NCI-H2196 (cell line): Measurements from ENCODE around the gene SH2D1B.
"Not testable (repeated sequence)": the region's sequence is repeated elsewhere in the genome, so short reads cannot be mapped to it uniquely, and the experiment has no call there.

ENCODE experiments used
- DNase-seq: peaks from one replicate; lab custom pipeline; 2025; ENCODE audit not compliant: unreplicated experiment; lab: John Stamatoyannopoulos, UW

Gene SH2D1B

DNA sequence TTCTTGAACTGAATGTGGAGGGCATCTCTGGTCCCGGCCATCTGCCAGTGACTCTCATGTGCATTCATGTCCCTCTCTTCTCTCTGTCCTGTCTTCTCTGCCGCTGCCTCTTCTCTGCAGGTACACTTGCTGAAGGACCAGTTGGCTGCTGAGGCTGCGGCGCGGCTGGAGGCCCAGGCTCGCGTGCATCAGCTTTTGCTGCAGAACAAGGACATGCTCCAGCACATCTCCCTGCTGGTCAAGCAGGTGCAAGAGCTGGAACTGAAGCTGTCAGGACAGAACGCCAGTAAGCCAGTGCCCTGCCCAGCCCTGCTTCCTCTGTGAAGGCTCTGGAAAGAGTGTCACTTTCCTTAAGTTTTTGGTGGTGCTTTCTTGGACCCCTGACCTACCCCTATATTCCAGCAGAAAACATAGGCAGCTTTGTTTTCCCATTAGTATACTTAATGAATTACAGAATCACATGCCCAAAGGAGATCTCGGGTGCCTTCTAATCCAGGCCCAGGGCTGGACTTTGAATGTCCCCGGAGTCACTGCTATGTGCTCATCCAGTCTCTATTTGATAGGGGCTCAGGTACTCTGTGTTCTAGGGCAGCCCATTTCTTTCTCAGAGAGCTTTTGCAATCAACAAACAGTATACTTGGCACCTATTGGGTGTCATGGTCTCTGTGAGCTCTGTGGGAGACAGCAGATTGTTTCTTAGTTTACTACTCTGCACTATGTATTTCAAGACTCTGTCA lies 46.5 kb downstream of the SH2D1B start:
- no peak for DNase-seq

DNA sequence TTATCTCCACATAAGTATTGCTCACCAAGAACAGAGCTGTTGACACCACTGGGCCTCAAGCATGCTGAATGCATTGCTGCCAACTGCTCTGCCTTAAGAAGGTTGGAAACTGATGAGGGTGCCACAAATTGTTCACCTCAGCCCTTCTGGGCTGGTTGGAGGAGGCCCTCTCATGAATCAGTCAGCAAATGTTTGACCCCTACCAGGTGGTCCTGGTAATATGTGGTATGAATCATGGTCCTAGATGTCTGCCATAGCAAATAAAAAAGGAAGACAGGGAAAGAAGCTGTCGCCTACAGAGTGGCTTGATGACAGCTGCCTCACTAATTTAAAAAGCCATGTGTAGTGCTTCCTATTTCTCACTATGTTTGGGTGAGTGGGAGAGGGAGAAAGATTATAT lies 47.4 kb downstream of the SH2D1B start:
- no peak for DNase-seq

DNA sequence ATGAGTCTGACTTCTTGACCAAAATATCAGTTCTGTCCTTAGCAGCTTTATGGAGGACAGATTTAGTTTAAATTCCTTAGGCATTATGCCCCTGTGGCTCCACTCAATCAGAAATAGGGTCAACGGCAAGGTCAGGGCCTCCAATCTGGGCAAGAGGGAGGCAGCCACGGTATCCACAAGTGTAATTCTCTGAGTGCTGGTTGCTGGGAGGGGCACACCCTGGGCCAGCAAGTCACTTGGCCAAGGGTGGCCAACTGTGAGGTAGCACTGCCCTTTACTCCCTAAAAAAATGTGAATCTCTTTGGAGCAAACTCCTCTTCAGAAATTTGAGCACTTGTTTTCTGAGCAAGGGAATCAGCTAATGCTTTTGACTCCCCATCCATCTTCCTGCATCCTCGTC lies 48.1 kb downstream of the SH2D1B start:
- DNase-seq, result no peak

DNA sequence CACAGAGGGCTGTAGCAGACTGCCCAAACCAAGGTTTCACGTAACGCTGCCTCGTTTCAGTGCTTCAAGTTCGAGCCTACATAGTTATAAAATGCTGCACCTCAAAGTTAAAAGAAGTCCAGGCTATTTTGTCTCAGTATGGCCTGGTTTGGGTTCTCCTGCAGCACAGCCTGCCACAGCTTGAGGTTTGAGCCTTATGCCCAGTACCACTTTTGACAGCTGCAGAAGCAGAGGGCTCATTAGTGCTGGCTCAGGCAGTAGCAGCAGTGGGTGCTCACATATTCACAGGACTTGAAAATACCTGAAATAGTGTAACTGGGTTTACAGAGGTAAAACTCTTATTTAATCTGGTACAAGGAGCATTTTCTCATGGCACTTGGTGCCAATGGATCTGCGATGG lies 50.6 kb downstream of the SH2D1B start:
- DNase-seq, result no peak

DNA sequence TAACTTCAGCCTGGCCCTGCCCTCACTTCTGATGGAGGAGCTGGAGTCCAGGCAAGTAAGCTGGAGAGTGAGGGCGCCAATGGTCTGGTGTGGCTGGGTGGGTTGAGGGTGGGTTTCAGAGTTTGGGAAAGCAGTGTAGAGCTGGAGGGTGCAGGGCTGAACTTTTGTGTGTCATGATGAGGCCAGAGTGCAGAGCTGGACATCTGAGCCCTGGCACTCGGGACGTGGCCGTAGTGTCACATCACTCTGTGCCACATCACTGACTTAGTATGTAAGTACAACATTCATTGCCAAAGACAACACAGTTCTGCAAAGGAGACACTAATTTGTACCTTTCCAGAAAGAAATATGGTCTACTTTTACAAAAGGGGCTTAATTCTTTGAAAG lies 51.1 kb downstream of the SH2D1B start:
- no peak for DNase-seq

GRCh38 chr1:162360237-162360873 lies 51.6 kb downstream of the SH2D1B start:
- no peak for DNase-seq

DNA sequence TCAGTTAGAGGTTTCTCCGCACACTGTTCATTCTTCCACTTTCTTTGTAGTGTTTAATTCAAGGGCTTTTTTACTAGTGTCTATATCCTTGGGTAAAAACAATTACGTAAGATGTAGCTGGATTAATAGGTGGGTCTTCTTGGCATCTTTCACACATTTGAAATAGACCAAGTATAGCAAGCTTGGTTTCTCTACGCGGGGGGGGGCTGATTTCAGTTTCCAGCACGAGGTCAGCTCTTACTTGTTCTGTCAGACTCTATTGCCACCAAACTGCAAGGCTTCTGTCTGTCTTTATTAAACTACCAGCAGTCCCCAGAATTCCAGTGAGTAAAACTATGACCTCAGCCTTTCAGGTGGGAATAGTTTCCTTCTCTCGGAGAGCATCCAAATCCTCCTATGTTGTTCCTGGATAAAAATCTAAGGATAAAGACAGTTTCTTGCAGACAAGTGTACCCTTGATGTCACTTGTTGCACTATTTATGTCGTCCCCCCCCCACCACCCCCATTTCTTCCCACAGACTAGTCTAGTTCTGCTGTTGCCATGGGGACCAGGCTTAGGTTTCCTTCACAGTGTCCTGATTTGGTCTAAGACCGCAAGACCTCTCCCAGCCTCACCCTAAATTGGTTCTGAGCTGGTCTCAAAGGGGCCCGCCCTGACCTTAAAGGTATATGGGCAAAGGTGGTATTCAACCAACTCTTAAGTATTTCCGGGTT lies 52.3 kb downstream of the SH2D1B start:
- DNase-seq, result no peak

DNA sequence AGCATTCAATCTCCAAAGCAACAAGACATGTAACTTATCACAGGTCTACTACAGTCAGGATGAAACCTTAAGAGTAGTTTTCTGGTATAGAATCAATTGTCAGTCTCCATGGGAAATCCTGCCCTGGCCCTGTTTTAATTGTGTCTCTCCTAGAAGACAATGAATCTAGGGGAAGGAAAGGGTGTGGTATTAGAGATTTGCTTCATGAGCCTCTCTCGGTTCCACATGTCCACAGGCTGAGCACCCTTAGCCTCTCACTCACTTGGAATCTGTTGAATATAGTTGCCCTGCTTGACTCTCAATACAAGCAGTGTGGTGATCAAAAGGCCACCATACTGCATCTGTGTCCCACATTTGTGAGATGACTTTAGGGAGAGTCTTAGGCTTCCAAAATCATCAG lies 53.0 kb downstream of the SH2D1B start:
- DNase-seq, result no peak

DNA sequence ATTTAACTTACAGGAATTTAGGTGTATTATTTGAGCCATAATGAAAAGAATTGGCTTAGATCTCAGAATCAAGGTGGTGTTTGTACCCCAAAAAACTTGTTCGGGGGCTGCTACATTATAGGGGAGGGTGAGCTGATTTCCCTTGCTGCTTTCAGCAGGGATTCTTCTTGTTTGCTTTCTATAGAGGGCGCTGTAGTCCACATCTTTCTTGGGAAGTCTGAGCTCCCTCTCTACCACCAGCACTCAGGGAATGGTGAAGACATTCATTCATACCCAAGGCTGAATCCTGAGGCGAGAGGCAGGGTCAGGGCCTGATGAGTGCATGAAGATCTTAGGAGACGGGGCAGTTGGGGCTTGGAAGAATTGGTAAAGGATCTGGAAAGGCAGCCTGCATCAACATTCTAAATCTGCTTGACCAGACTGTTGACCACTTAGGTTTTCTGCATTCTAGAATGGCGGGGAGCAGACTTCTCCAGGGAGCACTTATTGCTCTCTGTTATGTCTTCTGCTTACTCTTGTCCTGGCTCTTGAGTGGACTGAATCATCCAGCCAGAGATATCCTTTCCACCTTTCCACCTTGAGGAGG lies 54.2 kb downstream of the SH2D1B start:
- DNase-seq, result peak; percentile 37

GRCh38 chr1:162353702-162354101 lies 58.2 kb downstream of the SH2D1B start:
- no peak for DNase-seq

DNA sequence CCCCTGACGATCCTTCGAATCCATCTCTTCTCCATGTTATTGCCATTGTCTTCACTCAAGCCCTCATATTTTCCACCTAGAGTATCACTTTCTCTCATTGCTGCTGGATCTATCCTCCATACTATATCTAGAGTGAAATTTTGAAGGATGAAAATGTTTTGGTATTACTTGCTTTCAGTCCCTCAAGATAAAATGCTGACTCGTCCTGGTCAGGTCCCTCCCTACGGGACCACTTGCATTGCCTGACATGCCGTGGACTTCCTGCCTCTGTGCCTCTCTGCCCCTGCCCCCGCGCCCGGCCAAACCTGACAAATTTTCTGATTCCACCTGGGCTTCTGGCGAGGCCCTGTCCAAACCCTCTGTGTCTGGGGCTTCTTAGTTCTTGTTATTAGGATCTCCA lies 58.9 kb downstream of the SH2D1B start:
- no peak for DNase-seq

GRCh38 chr1:162351874-162352273 lies 60.1 kb downstream of the SH2D1B start:
- DNase-seq, result not testable (repeated sequence)

GRCh38 chr1:162351246-162351842 lies 60.6 kb downstream of the SH2D1B start:
- DNase-seq, result no peak

DNA sequence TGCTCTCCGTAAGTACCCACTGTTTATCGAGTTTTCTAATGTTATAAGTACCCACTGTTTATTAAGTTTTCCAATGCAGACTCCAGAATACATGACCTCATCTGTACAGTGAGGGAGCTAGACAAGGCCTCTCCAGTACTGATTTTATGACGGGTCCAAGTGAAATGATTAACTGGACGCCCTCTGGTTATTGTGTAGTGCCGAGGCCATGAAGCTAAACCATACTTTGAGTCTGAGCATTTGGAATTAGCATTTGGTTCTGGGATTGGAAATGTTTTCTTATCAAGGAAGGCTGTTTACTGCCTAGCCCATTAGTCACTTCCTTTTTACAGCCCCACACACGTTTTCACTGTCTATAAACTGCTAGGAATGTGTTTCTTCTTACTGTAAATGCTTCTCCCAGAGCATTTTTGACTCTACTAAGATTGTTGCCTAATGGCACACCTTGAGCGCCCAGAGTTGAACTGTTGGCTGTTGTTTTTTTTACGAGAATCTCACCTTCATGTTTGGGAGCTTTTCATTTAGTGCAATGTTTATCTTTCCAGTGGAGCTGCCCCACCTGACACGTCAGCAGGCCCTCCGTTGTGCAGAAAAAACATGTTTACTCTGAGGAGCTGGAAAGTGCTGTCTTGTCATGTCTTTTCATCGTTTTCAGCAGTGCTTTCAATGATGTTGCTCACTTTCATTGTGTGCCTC lies 62.2 kb downstream of the SH2D1B start:
- no peak for DNase-seq

- no peak for DNase-seq
Observed at GRCh38 chr1:162347281-162347680, 64.7 kb downstream of the SH2D1B start.
